Lower lobe of right lung (tissue), 2 donors: ENCODE results near the gene D2HGDH. TPM values are rescaled to one million over a fixed set of nuclear protein-coding genes. Genes with fewer than 3 reads are reported as not detected.

Experiments
- ATAC-seq, 2 donors: fragments of 200-7000 bp; cut with Tn5 transposase; one replicate each; pipeline ENCODE4 v1.9.1; 2020 to 2022; ENCODE audit warnings: mild to moderate bottlenecking in 2 of 2, moderate library complexity in 2 of 2
- DNase-seq: peaks from one replicate; pipeline ENCODE4 v3.0.0-alpha.2; 2020
- H3K27ac ChIP-seq: fragments of 200-600 bp; one replicate; pipeline ENCODE4 v1.8.0; 2022
- H3K27me3 ChIP-seq: fragments of 200-600 bp; one replicate; pipeline ENCODE4 v1.8.0; 2022; ENCODE audit warnings: low read depth
- H3K36me3 ChIP-seq: fragments of 200-600 bp; one replicate; pipeline ENCODE4 v1.8.0; 2022; ENCODE audit warnings: mild to moderate bottlenecking
- H3K4me1 ChIP-seq: fragments of 200-600 bp; one replicate; pipeline ENCODE4 v1.8.0; 2022
- H3K4me3 ChIP-seq: fragments of 200-600 bp; one replicate; pipeline ENCODE4 v1.8.0; 2022; ENCODE audit warnings: mild to moderate bottlenecking
- H3K9me3 ChIP-seq: fragments of 200-600 bp; one replicate; pipeline ENCODE4 v1.8.0; 2022
- CTCF ChIP-seq: fragments of 200-600 bp; IDR thresholded peaks from one replicate; pipeline ENCODE4 v1.8.0; 2022; ENCODE audit warnings: antibody characterized with exemption, mild to moderate bottlenecking
- intact Hi-C: fragments of 100-400 bp; cut with DNase I; formaldehyde crosslinking; loops from one replicate; pipeline ENCODE4 v1.11.0; 2022
- total RNA-seq: library from RNA; stranded (reverse); fragmentation: NEBNext Ultra II Directional; extraction: Animal tissue kit (Norgen Biotek cat#: 25700); gene quantifications from one replicate; pipeline ENCODE4 v1.2.1, GENCODE V29; 2021
- donor health status: DM: no; HTN: yes; CAD: no; lungs with severe emphysema.

The D2HGDH gene
- total RNA-seq, 1 donor from 2014 or later: 29.4 TPM

- peak in 1 of 2 donors; percentile 4 for ATAC-seq
- intact Hi-C loops: no loop called here
- H3K4me1 ChIP-seq: peaks cover 5% of the 10 kb centered on the region
- no peak for TF ChIP-seq CTCF
- H3K9me3 ChIP-seq: no peaks in the 10 kb centered on the region
- DNase-seq: no peak
- H3K36me3 ChIP-seq: no peaks in the 10 kb centered on the region
- H3K4me3 ChIP-seq: no peak overlapping the region
- peaks cover 41% of the 10 kb centered on the region for H3K27me3 ChIP-seq
- no peak overlapping the region for H3K27ac ChIP-seq
Measured at GRCh38 chr2:241775223-241776177, 41.1 kb downstream of the D2HGDH start.

- DNase-seq (no peak), ATAC-seq (no peak)
- H3K36me3 ChIP-seq: no peaks in the 10 kb centered on the region
- no peak within 1 kb of the TSS for H3K27ac ChIP-seq
- H3K4me3 ChIP-seq: no peak within 1 kb of the TSS
- H3K9me3 ChIP-seq: no peaks in the 10 kb centered on the region
- intact Hi-C loops: no loop called here
- no peak for TF ChIP-seq CTCF
- H3K27me3 ChIP-seq: peaks cover 41% of the 10 kb centered on the region
- peaks cover 5% of the 10 kb centered on the region for H3K4me1 ChIP-seq
Measured at GRCh38 chr2:241776336-241777169, 42.1 kb downstream of the D2HGDH start, which contains the start of gene GAL3ST2. GAL3ST2 (plus strand) TSS chr2:241776822; CDS start chr2:241776956, 134 bp downstream.

- DNase-seq: no peak
- no peak for ATAC-seq
Measured at GRCh38 chr2:241777170-241777685, 42.8 kb downstream of the D2HGDH start.

GRCh38 chr2:241777686-241778627, 43.5 kb downstream of the D2HGDH start:
- Histone ChIP-seq H3K9me3 (no peaks in the 10 kb centered on the region), H3K27me3 (peaks cover 35% of the 10 kb centered on the region), H3K4me3 (no peak overlapping the region), H3K27ac (no peak overlapping the region), H3K4me1 (no peaks in the 10 kb centered on the region), H3K36me3 (no peaks in the 10 kb centered on the region)
- ATAC-seq (peak in 1 of 2 donors; percentile 19), DNase-seq (no peak)
- TF ChIP-seq CTCF: no peak
- intact Hi-C loops: no loop called here

More at GRCh38 chr2:241777170-241777685, 42.8 kb downstream of the D2HGDH start:
- intact Hi-C loops: no loop called here
- Histone ChIP-seq H3K4me3 (no peak overlapping the region), H3K36me3 (no peaks in the 10 kb centered on the region), H3K27me3 (peaks cover 35% of the 10 kb centered on the region), H3K9me3 (no peaks in the 10 kb centered on the region), H3K27ac (no peak overlapping the region), H3K4me1 (no peaks in the 10 kb centered on the region)
- no peak for TF ChIP-seq CTCF
